ENCODE results near the gene PLEKHM2.

Gene PLEKHM2

DNA sequence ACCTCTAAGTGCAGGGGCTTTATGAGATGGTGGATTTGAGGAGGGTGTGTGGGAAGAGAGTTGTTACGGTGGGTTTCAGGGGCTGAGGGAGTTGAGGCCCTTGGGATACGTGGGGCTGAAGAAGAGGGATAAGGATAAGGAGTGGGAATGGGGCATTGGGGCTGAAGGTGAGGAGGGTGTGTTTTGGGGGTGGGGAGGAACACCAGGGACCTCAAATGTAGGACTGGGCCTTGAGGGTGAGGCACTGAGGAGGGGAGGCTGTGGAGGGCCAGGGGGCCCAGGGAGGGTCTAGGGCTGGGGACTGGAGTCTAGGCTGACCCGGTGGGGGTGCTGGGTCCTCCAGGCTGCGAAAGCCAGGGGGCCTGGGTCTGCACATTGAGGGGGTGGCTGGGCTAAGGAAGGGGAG lies 1.2 kb upstream of the PLEKHM2 start:
- no peak for TF ChIP-seq GATA2 (IDR thresholded peaks at IDR 0.05; ENCODE audit: low read depth, low read length)
- no peak for TF ChIP-seq GATA3 (IDR thresholded peaks at IDR 0.05; ENCODE audit: low read depth, low read length)

DNA sequence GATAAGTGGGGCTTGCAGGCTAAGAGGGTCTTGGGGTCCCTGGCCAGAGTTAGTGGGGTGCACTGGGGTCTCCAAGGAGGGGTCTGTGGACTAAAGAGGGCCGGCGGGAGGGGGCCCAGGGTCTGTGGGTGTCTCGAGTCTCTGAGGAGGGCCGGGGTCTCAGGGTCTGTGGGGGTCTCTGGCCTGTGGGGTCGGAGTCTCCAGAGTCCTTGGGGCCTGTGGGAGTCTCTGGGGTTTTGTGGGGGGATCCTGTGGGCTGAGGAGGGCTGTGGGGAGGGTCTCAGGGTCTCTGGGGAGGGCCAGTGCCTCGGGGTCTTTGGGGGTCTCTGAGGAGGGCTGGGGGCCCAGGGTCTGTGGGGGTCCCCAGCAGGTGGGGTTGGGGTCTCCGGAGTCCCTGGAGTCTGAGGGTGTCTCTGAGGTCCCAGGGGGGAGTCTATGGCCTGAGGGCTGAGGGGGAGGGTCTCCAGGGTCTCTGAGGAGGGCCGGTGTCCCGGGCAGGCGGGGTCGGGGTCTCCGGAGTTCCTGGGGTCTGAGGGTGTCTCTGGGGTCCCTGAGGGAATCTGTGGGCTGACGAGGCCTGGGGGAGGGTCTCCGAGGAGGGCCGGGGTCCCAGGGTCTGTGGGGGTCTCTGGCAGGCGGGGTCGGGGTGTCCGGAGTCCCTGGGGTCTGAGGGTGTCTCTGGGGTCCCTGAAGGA lies 628 bp upstream of the PLEKHM2 start:
- TF ChIP-seq GATA3 (IDR thresholded peaks at IDR 0.05; ENCODE audit: low read depth, low read length) (no peak), GATA2 (IDR thresholded peaks at IDR 0.05; ENCODE audit: low read depth, low read length) (no peak)

GRCh38 chr1:15684468-15685291 lies 560 bp downstream of the PLEKHM2 start:
- no peak for TF ChIP-seq GATA2 (IDR thresholded peaks at IDR 0.05; ENCODE audit: low read depth, low read length)
- TF ChIP-seq GATA3 (IDR thresholded peaks at IDR 0.05; ENCODE audit: low read depth, low read length), result no peak

DNA sequence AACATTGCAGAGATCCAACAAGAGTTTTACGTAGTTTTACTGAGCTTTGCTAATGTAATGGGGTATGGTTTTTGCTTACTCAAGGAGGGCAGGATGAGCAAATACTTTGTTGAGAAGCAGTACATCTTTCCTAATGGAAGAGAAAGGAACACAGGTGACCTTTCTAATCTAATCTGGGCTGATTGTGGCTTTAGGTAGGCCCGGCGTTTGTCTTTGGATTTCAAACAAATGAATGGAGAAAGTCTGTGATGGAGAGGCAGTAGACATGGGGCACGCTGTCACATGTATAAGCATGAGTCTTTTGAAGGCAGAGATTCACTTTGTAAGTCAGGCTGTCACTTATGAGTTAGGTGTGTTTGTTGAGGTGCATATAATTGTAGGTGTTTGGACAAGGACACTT lies 1.7 kb downstream of the PLEKHM2 start:
- TF ChIP-seq GATA3 (IDR thresholded peaks at IDR 0.05; ENCODE audit: low read depth, low read length), result no peak
- TF ChIP-seq GATA2 (IDR thresholded peaks at IDR 0.05; ENCODE audit: low read depth, low read length), result no peak

DNA sequence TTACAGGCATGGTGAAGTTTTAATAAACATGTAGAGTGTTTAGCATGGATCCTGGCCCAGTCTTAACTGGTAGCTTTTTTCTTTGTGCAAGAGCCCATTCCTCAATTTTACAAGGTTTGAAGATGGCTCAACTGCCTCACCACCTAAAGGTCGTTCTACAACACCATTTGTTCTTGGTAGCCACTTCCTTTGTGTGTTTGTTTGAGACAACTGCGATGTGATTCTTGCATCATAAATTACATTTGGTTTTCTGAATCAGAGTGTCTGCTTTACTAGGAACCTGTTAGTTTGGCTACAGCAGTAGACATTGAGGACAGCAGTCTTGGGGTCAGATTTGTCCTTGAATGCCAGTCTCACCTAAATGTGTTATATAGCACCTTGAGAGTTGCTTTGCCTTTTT lies 3.3 kb downstream of the PLEKHM2 start:
- TF ChIP-seq GATA3 (IDR thresholded peaks at IDR 0.05; ENCODE audit: low read depth, low read length) (no peak), GATA2 (IDR thresholded peaks at IDR 0.05; ENCODE audit: low read depth, low read length) (no peak)

- TF ChIP-seq GATA2 (IDR thresholded peaks at IDR 0.05; ENCODE audit: low read depth, low read length) (no peak), GATA3 (IDR thresholded peaks at IDR 0.05; ENCODE audit: low read depth, low read length) (no peak)
These were observed 6.2 kb downstream of the PLEKHM2 start for GRCh38 chr1:15690317-15690716.

GRCh38 chr1:15691434-15692032 lies 7.4 kb downstream of the PLEKHM2 start:
- TF ChIP-seq GATA2 (IDR thresholded peaks at IDR 0.05; ENCODE audit: low read depth, low read length) (no peak), GATA3 (IDR thresholded peaks at IDR 0.05; ENCODE audit: low read depth, low read length) (no peak)

DNA sequence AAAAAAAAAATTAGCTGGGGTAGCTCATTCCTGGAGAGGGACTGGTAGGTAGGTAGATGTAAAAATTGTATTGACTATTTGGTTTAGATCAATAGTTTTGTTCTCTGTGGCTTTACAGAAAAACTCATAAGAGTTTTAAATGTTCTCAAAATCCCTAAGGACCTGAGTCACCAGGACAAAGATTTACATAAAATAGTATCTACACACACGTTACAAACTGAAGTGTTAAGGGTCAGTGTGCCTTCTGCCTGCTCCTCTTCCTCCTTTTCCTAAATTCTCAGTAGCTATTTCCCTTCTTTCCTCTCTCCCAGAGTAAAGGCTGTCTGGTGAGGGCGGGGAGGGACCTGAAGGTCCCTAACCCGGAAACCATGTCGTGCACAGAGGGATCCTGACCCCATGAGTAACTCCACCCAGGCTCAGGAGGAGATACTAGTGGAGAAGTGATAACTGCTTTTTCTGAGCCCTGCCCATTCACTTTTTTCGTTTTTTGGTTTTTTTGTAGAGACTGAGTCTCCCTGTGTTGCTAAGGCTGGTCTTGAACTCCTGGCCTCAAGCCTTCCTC lies 8.1 kb downstream of the PLEKHM2 start:
- TF ChIP-seq GATA3 (IDR thresholded peaks at IDR 0.05; ENCODE audit: low read depth, low read length) (no peak), GATA2 (IDR thresholded peaks at IDR 0.05; ENCODE audit: low read depth, low read length) (no peak)

- TF ChIP-seq GATA3 (IDR thresholded peaks at IDR 0.05; ENCODE audit: low read depth, low read length) (no peak), GATA2 (IDR thresholded peaks at IDR 0.05; ENCODE audit: low read depth, low read length) (no peak)
These were observed 9.3 kb downstream of the PLEKHM2 start for GRCh38 chr1:15693371-15693770.

DNA sequence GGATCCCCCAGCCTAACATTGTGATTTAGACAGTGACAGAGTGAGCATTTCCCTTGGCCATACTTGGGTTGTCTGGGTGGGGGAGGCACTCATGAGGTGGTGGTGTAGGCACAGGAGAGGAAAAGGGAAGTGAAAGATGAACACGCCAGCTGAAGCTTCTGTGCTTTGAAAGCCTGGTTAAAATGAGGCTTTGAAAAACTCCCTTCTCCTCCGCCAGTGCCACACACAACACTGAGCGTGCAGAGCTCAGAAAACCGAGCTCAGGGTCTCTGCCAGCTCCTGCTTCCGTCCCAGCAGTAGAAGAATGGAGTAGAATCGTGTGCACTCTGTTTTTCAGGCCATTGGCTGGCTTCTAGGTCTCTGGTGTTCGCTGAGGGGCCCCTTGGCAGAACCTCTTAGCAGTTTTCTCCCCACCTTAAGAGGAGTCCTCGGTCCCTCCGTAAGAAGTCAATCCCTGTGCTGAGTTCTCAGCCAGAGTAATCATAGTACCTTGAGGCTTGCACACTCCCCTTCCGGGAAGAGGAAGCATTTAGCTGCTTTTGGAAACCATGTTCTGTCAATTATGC lies 12.9 kb downstream of the PLEKHM2 start:
- no peak for TF ChIP-seq GATA3 (IDR thresholded peaks at IDR 0.05; ENCODE audit: low read depth, low read length)
- no peak for TF ChIP-seq GATA2 (IDR thresholded peaks at IDR 0.05; ENCODE audit: low read depth, low read length)

DNA sequence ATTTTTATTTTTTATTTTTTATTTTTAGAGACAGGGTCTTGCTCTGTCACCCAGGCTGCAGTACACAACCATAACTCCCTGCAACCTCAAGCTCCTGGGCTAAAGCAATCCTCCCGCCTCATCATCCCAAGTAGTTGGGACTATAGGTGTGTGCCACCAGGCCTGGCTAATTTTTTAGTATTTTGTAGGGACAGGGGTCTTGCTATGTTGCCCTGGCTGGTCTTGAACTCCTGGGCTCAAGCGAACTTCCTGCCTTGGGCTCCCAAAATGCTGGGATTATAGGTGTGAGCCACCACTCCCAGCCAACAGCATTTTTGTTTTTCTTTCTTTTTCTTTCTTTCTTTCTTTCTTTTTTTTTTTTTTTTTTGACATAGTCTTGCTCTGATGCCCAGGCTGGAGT lies 14.1 kb downstream of the PLEKHM2 start:
- TF ChIP-seq GATA3 (IDR thresholded peaks at IDR 0.05; ENCODE audit: low read depth, low read length) (no peak), GATA2 (IDR thresholded peaks at IDR 0.05; ENCODE audit: low read depth, low read length) (no peak)

GRCh38 chr1:15700508-15700907 lies 16.4 kb downstream of the PLEKHM2 start:
- TF ChIP-seq GATA2 (IDR thresholded peaks at IDR 0.05; ENCODE audit: low read depth, low read length) (no peak), GATA3 (IDR thresholded peaks at IDR 0.05; ENCODE audit: low read depth, low read length) (no peak)

DNA sequence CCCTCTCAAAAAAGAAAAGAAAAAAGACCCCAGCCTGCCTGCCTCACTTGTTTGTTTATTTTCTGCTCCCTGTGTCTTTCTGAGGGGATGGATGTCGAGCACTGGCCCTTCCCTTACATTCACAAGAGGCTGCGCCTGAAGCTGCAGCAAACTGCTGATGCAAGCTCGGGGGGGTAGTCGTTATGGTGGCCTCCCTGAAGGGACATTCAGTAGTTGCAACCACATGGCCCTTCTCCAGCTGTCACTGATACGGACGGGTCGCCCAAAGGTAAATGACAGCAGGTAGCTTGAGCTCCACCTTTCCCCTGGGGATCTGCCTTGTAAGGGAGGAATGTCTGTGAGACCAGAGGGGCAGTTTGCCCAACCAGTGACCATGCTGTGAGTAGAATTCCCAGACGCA lies 17.7 kb downstream of the PLEKHM2 start:
- no peak for TF ChIP-seq GATA3 (IDR thresholded peaks at IDR 0.05; ENCODE audit: low read depth, low read length)
- no peak for TF ChIP-seq GATA2 (IDR thresholded peaks at IDR 0.05; ENCODE audit: low read depth, low read length)

Measured in SH-SY5Y (cell line).